GM18502 (cell line): ENCODE measurements around the gene PRRX2.
"Not testable (repeated sequence)": the region's sequence is repeated elsewhere in the genome, so short reads cannot be mapped to it uniquely, and the experiment has no call there.

Experiments
- ATAC-seq: cut with Tn5 transposase; IDR thresholded peaks from one replicate; pipeline ENCODE4 v1.9.1; 2021; ENCODE audit warnings: mild to moderate bottlenecking; ENCODE audit not compliant: unreplicated experiment, poor library complexity

The PRRX2 gene

DNA sequence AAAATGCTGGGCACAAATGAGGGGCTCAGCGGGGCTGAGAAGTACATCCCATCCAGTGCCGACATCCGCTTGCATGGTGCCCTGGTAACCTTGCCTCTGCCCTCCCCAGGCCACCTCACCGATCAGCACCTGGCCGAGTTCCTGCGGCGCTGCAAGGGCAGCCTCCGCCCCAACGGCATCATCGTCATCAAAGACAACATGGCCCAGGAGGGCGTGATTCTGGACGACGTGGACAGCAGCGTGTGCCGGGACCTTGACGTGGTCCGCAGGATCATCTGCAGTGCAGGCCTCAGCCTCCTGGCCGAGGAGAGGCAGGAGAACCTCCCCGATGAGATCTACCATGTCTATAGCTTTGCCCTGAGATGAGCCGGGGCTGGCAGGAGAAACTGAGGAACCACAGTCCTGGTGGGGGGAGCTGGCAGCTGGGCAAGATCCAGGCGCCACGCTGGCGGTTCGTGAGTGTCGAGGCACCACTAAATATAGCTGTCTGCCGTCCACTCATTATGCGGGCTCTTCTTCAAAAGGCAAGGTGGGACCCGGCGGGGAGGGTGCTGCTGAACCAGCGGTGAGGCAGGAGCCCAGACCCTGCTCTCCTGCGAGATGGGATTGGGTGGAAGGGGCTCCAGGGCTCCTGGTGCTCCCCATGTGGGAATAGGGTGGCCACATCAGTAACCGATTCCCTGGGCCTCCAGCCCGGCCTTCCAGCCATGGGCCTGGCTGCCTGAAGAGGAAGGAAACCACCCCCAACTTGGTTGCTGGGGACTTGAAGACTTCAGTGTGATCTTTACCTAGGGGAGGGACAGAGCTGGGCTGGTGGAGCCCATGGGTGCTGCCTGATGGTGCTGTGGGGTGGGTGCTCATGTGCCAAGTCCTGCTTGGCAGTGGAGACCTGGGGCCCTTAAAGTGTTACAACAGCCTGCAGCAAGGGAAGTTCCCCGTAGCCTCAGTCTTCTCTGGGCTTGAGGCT lies 30.1 kb upstream of the PRRX2 start:
- no peak for ATAC-seq

DNA sequence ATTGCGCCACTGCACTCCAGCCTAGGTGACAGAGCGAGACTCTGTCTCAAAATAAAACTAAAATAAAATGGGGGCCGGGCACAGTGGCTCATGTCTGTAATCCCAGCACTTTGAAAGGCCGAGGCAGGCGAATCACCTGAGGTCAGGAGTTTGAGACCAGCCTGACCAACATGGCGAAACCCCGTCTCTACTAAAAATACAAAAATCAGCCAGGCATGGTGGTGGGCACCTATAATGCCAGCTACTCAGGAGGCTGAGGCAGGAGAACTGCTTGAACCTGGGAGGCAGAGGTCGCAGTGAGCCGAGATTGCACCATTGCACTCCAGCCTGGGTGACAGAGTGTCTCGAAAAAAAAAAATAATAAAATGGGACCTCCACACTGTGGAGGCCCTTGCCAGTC lies 29.1 kb upstream of the PRRX2 start:
- not testable (repeated sequence) for ATAC-seq

DNA sequence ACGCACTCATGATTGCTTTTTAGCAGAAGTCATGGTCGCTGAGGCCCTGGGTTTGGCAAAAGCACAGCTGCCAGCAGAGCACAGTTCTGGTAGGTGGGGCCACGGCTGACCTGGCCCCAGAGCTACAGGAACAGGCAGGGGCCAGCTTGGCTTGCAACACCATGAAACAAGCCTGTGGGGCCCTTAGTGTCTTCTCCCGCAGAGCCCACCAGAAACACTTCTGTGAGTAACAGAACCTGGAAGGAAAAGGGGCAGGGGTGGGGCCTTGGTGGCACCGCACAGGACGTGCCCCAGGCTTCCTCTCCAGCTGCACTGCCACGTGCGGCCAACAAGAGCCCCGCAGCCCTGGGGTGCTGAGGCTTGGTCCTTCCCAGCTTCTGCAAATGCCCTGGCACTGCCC lies 28.3 kb upstream of the PRRX2 start:
- no peak for ATAC-seq

DNA sequence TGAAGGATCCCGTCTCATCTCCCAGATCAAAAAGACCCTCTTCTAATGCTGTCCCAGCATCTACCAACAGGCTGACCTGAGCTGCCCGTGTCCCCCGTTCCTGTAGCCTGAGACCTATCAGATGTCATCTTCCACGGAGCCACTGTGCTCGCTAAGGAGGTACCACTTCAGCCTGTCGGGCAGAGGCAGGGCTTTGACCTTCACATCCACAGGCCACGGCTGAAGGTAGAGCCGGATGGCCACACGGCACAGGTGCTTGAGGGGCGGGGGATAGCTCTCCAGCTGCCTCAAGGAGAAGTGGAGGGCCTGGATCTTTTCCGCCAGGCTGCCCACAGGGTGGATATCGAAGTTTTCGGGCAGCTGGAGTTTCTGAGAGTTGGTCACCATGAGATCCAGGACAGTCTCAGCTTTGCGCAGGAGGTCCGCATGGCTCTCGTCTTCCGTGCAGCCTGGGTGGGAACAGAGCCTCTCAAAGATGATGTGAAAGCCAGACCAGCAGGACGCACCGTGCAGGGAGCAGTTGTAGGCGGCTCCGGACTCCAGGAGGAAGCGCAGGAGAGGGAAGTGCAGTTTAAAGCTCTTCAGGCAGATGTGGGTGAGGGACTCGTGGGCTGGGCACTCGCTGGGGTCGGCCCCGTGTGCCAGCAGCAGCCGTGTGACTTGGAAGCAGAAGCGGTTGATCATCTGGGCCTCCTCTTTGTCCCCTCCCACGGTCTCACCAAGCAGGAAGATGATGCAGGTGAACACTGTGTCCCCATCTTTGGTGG lies 27.6 kb upstream of the PRRX2 start:
- ATAC-seq = no peak

DNA sequence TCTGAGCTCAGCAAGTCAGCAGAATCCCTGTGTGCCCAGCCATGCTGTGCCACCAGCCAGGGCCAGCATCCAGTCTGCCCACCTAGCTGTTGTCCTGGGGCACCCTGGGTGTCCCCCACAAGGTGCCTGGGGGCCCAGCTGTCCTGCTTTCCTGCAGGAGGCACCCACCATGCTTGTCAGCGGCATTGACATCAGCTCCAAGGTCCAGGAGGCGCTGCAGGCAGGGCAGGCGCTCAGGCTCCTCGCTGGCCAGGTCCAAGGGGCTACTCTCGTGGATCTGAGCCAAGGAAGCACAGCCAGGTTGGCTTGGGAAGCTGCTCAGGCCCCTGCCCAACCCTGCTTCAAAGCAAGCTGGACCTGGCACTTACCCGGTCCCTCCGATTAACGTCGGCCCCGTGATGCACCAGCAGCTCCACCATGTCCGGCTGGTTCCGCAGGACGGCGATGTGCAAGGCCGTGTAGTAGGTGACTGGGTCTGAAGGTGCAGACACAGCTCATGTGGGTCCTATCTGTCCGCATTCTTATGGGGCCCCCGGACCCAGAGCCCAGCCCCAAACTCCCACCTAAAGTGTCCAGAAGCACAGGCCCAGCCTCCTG lies 26.3 kb upstream of the PRRX2 start:
- ATAC-seq = no peak

DNA sequence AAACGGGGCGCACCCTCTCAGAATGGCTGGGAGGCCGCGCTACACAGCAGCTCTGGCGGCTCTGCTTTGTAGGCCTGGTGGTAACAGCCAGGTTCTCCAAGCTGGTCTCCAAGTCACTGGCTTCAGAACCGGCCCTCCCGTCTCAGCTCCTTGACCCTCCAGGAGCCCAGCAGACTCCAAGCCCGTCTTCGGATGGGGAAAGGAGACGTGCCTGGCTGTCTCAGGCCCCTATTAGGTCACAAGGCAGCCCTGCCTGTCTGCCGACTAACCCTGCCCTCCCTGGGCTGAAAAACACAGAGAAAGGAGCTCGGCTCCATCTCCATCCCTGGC lies 25.7 kb upstream of the PRRX2 start:
- no peak for ATAC-seq

DNA sequence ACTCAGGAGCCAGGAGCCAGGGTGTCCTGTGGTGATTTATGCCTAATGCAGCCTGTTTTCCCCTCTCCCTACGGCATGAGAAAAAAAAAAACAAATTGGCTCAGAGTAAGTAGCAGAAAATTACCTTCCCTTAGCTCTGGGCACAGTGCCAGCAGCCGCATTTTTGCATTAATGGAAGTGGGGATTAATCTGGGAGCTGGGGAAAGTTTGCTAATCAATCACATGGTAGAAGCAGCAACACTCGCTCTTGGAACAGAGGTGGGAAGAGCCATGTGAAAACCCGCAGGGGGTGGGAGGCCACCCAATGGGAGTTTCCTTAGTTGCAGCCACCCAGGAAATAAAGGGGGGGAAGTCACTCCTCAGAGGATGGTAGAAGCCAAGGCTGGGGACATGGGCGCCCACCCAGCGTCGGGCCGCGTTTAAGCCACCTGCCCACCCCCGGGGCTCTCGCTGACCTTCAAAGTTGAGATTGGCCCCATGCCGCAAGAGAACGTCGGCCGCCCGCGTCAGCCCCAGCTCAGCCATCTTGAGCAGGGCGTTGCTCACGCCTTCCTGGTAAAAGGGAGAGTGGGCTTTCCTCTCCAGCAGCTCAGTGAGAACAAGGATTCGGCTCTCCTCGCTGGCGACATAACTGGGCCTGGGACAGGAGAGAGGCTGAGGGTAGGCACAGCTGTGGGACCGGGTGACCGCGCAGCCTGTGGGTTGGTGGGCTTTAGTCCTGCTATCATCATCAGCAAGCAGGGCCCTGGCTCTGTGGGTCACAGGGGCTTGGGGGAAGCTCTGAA lies 25.2 kb upstream of the PRRX2 start:
- ATAC-seq = no peak

DNA sequence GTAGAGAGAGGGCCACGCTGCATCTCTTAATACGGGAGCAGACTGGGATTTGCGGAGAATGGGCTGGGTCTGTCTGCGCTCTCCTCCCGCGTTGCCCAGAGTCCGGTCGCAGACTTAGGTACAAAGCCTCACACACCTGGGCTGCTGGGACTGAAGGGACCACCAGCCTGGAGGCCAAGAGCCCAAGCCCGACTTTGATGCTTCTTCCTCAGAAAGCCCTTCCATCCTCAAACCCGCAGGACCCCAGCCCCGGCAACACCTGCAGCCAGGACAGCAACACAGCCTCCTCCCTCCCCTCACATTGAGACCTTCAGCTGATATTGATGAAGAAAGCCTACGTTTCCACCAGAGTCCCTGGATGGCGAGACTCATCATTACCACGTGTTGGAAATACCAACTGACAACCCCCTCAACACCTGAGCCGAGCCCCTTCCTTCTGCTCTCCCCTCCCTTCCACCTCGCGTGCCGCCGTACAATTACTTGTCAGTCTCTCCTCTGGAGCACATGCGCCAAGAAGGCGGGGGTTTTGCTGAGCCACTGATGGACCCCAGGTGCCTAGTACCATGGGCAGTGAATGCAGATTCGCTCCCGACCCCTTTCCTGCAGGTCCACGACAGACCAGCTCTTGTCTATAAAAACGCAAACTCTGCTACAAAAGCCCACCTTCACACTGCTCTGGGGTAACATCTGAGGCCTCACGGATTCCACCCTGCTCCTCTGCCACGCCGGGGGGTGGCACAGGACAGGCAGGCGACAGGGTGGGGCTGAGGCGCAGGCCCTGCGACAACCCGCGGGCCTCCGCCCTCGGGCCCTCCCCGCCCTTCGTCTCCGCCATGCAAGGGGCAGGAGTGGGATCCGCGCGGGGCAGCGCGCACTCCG lies 24.3 kb upstream of the PRRX2 start:
- ATAC-seq = peak; percentile 18

DNA sequence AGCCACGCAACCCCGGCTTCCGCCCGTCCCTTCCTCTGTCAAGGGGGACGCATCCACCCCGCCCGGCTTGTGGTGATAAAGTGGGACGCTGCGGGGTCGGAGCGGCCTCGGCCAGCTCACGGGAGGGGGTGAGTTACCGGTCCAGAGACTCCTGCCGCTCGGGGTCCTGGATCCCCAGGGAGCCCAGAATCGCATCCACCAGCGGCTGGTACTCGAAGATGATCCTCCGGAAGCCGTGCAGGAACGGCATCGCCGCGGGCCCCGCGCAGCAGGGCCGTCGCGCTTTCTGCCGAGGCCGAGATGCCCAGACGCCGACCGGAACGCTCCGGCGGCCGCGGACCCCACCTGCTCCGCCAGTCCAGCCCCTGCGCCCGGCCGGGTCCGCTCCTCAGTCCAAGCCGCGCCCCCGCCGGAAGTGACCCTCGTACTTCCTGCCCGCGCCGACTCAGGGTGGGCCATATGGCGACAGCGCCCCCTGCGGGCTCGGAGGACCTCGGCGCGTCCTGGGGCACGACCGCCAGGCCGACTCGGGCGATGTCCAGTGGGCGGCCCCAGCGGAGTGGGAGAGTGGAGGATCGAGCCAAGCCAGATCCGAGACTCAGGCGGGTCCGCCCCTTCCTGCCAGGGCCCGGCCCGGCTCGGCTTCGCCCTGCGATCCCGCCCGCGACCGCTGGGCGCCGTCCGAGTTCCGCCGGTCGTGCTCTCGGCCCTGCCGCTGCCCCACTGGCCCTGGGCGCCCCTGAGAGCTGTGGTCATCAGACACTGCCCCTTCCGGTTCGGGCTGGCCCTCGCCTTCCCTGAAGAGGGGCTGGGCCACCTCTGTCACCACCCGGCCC lies 23.5 kb upstream of the PRRX2 start, which contains the start of gene ASB6:
Gene ASB6, minus strand, starts transcription at position 402 of the 836 bp plus-strand sequence. Its CDS starts 152 bp downstream, at position 250.
- ATAC-seq = peak; percentile 88

DNA sequence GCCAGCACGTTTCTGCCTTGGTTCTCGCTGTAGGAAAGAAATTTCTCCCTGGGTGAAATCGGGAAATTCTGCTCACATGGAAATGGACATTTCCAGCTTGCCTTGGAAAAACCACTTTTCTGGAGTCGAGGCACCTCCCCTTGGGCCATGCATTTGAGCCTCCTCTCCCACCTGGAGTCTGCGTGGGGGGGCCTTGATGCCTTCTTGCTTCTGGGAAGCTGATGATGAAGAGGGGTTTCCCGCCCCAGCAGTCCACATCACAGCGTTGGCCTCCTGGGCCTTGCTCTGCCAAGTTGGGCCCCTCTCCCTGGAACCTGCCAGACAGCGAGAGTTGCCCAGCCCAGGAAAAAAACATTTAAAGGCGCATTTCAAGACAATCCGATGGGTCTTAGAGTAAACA lies 21.7 kb upstream of the PRRX2 start:
- no peak for ATAC-seq

DNA sequence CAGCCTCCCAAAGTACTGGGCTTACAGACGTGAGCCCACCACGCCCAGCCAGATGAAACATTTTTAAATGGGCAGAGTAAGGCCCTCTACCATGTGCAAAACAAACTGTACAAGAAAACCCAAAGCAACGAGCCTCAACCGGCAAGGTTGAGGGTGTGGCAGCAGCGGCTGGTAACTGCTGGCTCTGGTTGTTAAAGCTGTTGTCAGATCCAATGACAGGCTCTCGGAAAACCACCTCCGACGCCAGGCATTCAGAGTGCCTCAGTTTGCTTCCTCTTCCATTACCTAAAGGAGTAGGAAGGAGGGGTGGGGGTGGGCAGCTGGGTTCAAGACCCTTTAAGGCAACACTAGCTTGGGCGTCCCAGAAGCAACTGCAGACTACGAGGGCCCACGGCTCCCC lies 21.1 kb upstream of the PRRX2 start:
- ATAC-seq = no peak

DNA sequence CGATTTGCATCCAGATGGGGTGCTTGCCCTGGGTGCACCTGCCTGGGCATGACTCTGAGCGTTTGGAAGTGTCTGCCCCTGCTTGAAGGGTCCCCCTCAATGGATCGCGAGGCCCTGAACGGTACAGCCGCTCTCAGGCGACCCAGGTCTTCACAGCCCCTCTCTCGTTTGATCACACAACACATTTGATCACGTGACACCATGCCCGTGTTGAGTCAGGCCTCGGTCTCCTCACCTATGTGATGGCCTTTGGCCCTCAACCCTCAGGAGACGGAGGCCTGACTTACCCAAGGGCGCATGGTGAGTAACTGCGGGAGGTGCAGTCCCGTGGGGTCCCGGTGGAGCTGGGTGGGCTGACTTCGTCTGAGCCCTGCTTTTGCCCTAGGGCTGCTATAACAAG lies 20.5 kb upstream of the PRRX2 start:
- no peak for ATAC-seq

DNA sequence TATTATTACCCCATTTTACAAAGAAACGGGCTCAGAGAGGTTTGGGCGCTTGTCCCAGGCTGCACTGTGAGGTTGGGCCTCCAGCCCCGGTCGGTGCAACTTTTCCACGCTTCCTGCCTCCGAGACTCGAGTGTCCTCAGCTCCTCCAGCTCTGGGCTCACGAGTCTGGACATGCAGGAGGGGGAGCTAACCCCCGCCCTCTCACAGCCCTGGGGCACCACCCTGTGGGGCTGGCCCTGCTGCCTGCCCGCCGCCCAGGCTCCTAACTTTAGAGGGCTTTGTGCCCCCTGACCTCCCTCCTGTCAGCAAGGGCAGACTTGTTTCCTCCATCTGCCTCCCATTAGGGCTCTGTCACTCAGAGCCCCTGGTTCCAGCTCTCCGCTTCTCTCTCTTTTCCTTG lies 19.2 kb upstream of the PRRX2 start:
- ATAC-seq = no peak

DNA sequence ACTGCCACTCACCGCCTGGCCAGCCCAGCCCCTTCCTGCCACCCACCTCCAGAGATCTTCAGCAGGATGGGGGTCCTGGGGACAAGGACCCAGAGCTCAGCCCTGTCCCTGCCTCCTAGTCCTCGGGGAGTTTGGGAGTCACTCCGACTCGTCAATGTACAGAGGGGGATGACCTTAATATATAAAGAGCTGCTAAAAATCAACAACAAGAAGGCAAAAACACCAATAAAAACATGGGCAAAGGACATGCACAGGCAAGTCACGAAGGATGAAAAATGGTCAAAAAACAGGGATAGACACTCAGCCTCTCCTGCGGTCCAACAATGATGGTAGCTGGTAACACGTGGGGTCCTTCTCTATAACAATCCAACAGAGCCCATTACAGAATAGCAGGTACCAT lies 18.8 kb upstream of the PRRX2 start:
- ATAC-seq = no peak

DNA sequence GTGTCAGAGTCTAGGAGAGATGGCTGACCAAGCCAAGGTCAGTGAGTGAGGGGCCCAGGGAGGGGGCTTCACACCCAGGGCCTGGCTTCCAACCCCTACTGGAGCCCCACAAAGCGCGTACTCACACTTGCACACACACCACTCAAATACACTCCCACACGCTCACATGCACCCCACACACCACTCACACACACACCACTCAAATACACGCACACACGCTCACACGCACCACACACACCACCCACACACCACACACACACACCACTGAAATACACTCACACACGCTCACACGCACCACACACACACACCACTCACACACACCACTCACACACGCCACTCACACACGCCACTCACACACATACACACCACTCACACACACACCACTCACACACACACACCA lies 17.8 kb upstream of the PRRX2 start:
- no peak for ATAC-seq

DNA sequence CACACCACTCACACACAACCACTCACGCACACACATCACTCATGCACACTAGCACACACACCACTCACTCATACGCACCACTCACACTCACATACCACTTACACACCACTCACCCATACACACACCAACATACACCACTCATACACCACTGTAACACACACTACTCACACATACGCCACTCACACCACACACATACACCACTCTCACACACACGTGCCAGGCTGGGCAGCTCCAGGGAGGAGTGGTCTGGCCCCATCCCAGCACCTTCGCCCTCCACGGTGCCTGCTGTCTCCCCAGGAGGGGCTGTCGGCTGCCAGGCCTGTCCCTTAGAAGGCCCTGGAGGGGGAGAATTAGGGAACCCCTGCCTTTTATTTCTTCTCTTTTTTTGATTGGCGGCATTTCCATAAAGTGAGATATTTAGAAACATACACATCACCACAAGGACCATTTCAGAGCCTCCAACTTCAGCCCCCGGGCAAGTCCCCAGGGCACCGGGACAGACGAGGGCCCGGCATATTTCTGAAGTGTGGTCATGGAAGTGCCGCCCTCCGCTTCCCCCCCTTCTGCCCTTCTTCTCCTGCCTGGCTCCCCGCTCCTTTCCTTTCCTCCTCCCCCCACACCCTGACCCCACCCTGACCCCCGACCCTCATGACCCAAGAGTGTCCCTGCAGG lies 17.2 kb upstream of the PRRX2 start:
- no peak for ATAC-seq

DNA sequence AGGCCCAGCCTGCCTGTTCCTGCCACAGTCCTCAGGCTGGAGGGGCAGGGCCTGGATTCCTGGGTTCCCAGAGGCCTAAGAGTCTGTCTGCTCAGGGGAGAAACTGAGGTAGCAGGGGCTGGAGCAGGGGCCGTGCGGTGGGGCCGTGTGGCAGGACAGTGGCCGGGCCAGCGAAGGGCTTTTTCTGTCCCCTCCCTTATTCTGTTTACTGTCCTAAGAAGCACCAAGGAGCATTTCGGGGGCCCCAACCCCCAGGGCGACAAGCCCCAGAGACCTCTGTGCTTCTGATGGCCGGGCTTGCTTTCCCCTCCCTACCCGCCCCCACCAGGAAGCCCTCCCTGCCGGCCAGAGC lies 16.7 kb upstream of the PRRX2 start:
- no peak for ATAC-seq
